ENCODE results near the gene TMEM167B. TPM values are rescaled to one million over a fixed set of nuclear protein-coding genes. Genes with fewer than 3 reads are reported as not detected.

Gene TMEM167B
- polyA plus RNA-seq, 1 experiment = 31.0 TPM

DNA sequence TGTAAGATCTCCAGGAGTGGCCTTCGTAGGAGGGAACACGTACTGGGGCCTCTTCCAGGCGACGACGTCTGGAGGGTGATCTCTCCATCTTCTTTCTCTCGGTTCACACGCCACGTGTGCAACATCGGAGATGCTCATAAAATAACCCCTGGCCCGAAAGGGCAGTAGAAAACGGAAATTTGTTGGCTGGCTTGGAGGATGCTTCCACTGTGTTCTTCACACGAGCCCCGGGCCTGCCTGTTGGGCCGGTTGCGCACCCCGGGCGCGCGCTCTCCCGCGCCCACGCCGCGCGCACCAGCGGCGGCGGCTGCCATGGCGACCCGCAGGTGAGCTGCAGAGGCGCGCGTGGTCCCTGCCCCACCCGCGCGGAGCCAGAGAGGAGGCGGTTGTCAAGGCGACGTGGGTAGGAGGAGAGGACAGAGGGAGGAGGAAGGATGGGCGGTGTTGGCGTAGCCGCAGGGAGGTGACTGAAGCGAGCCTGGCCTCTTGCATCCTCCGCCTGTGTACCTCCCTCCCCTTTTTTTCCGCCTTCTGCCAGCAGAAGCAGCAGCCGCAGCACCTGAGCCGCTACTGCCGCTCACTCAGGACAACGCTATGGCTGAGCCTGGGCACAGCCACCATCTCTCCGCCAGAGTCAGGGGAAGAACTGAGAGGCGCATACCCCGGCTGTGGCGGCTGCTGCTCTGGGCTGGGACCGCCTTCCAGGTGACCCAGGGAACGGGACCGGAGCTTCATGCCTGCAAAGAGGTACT lies 23.2 kb downstream of the TMEM167B start, which contains the start of gene ELAPOR1:
ELAPOR1 (plus strand) TSS at position 526 of the 752 bp plus-strand sequence; CDS start at position 595, 69 bp downstream.
- ChIA-PET POLR2A (no interaction called here), CTCF (interaction anchor here (0.9 to 7.7 kb wide), 7 partner anchors 12 to 147 kb away, joined by 3 to 51 read pairs (median 9); partner anchors contain the start of gene TMEM167B)
- no peak for DNase-seq (ENCODE audit: low read depth)
- TF ChIP-seq, protein P1, sequence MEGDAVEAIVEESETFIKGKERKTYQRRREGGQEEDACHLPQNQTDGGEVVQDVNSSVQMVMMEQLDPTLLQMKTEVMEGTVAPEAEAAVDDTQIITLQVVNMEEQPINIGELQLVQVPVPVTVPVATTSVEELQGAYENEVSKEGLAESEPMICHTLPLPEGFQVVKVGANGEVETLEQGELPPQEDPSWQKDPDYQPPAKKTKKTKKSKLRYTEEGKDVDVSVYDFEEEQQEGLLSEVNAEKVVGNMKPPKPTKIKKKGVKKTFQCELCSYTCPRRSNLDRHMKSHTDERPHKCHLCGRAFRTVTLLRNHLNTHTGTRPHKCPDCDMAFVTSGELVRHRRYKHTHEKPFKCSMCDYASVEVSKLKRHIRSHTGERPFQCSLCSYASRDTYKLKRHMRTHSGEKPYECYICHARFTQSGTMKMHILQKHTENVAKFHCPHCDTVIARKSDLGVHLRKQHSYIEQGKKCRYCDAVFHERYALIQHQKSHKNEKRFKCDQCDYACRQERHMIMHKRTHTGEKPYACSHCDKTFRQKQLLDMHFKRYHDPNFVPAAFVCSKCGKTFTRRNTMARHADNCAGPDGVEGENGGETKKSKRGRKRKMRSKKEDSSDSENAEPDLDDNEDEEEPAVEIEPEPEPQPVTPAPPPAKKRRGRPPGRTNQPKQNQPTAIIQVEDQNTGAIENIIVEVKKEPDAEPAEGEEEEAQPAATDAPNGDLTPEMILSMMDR (IDR thresholded peaks at IDR 0.05; ENCODE audit: insufficient read depth, low read depth, low read length) = no peak
- Histone ChIP-seq H3K36me3 (ENCODE audit: control insufficient read depth, insufficient read depth, low read length) (no peaks in the 10 kb centered on the region), H3K27me3 (ENCODE audit: control insufficient read depth, insufficient read depth, low read length) (peaks cover 24% of the 10 kb centered on the region), H3K4me3 (ENCODE audit: low read depth, low read length) (peak within 1 kb of the TSS; percentile 37)

DNA sequence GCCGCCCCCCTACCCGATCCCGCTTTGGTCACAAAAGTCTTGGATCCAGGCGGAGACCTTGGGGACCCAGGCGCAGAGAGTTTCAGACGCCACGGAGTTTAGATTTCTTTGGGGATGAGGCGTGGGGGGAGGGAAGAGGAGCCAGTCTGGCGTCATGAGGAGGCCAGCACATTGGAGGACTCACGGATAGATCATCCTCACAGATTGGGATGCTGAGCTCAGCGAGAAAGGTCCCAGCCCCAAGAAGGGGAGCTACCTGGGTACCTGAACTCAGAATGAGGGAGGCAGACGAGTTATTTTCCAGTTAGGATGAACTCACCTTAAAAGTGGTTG lies 23.7 kb downstream of the TMEM167B start:
- CTCF ChIA-PET = interaction anchor here (1.8 to 7.7 kb wide), 3 partner anchors 12 to 80 kb away, joined by 4 to 51 read pairs (median 40); no protein-coding TSS in a partner anchor
- H3K27me3 ChIP-seq (ENCODE audit: control insufficient read depth, insufficient read depth, low read length) = peaks cover 24% of the 10 kb centered on the region
- POLR2A ChIA-PET = no interaction called here
- H3K36me3 ChIP-seq (ENCODE audit: control insufficient read depth, insufficient read depth, low read length) = no peaks in the 10 kb centered on the region
- TF ChIP-seq, protein P1 (IDR thresholded peaks at IDR 0.05; ENCODE audit: insufficient read depth, low read depth, low read length) = no peak
- no peak for DNase-seq (ENCODE audit: low read depth)
- H3K4me3 ChIP-seq (ENCODE audit: low read depth, low read length) = no peak overlapping the region; the same call in 1 of the 2 replicates

DNA sequence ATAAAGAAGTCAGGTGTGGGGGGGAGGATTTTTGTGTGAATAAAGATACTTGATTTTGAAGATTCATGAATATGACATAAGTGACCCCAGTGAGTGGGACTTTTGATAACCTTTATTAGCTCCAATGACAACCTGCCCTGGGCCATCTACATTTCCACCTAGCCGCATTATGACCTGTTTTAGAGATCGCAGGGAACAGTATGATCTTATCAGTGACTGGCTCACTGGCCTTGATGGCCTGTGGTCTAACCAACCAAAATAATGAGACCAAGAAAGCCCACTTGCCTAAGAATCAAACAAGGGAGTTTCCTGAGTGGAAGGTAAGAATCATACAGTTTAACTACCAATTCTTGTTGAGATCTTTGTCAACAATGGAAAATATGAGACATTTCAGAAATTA lies 25.1 kb downstream of the TMEM167B start:
- ChIA-PET CTCF (interaction anchor here (1.8 to 7.7 kb wide), 3 partner anchors 13 to 78 kb away, joined by 4 to 51 read pairs (median 40); no protein-coding TSS in a partner anchor), POLR2A (no interaction called here)
- TF ChIP-seq, protein P1 (IDR thresholded peaks at IDR 0.05; ENCODE audit: insufficient read depth, low read depth, low read length) = no peak
- Histone ChIP-seq H3K36me3 (ENCODE audit: control insufficient read depth, insufficient read depth, low read length) (no peaks in the 10 kb centered on the region), H3K27me3 (ENCODE audit: control insufficient read depth, insufficient read depth, low read length) (peaks cover 20% of the 10 kb centered on the region), H3K4me3 (ENCODE audit: low read depth, low read length) (no peak overlapping the region)
- DNase-seq (ENCODE audit: low read depth) = no peak

DNA sequence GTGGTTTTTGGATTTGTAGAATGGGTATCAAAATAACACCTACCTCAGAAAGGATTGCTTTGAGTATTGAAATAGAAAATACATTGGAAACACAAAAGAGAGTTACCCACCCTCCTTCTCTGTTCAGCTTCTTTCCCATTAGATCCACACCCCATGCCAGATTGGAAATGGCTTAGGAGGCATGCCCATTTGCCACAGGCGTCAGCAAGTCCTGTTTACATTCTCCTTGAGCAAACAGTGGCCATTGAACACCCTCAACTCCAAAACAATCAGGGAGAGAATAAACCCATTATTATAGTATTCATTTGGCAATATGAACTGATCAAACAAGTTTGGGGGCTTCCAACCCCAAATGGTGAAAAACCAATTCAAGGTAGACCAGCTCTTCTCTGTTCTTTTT lies 25.7 kb downstream of the TMEM167B start:
- DNase-seq (ENCODE audit: low read depth) = no peak
- TF ChIP-seq, protein P1 (IDR thresholded peaks at IDR 0.05; ENCODE audit: insufficient read depth, low read depth, low read length) = no peak
- H3K4me3 ChIP-seq (ENCODE audit: low read depth, low read length) = no peak overlapping the region
- ChIA-PET POLR2A (no interaction called here), CTCF (interaction anchor here (5.2 kb wide), 1 partner anchor 12 kb away, joined by 40 read pairs; no protein-coding TSS in a partner anchor)
- H3K36me3 ChIP-seq (ENCODE audit: control insufficient read depth, insufficient read depth, low read length) = no peaks in the 10 kb centered on the region
- H3K27me3 ChIP-seq (ENCODE audit: control insufficient read depth, insufficient read depth, low read length) = peaks cover 20% of the 10 kb centered on the region

DNA sequence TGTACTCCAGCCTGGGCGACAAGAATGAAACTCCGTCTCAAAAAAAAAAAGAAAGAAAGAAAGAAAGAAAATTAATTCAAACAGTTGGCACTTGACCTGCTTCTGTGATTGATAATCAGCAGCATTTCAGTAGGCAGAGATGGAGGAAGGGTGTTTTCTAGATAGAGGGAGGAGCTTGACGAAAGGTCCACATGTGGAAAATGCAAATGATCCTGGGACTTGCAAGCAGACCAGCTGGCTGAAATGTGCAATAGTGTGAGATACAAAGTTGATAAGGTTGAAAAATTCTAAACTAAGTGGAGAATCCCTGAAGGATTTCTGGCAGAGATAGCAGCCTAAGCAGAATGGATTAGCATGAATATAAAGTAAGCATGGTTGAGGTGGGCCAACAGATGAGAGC lies 27.5 kb downstream of the TMEM167B start:
- TF ChIP-seq, protein P1 (IDR thresholded peaks at IDR 0.05; ENCODE audit: insufficient read depth, low read depth, low read length) = no peak
- no peak overlapping the region for H3K4me3 ChIP-seq (ENCODE audit: low read depth, low read length)
- H3K36me3 ChIP-seq (ENCODE audit: control insufficient read depth, insufficient read depth, low read length) = no peaks in the 10 kb centered on the region
- H3K27me3 ChIP-seq (ENCODE audit: control insufficient read depth, insufficient read depth, low read length) = peaks cover 17% of the 10 kb centered on the region
- ChIA-PET CTCF (interaction anchor here (1.6 kb wide), 1 partner anchor 8 kb away, joined by 5 read pairs; no protein-coding TSS in a partner anchor), POLR2A (no interaction called here)
- DNase-seq (ENCODE audit: low read depth) = no peak

Measured in BJ (cell line).